Measurements from ENCODE around the gene EVC2. TPM values are rescaled to one million over a fixed set of nuclear protein-coding genes. Genes with fewer than 3 reads are reported as not detected.

EVC2 gene
- total and polyA plus RNA-seq, 9 of the 15 experiments (the other 6 are each of a cell fraction or from before 2014, with no cell fraction given), result 0.03 to 0.55 (median 0.38) TPM; not detected in 1

GRCh38 chr4:5722328-5722727, 14.0 kb upstream of the EVC2 start:
- no peak overlapping the region for H3K4me3 ChIP-seq
- no peaks in the 10 kb centered on the region for H3K4me1 ChIP-seq (replicated peaks in 1 of 2; ENCODE audit: control insufficient read depth in 2 of 2, insufficient read depth in 2 of 2, low read length in 2 of 2)
- intact Hi-C loops (cut with micrococcal nuclease), result no loop called here
- no TSS peak for BruUV-seq (replicated peaks)
- FAIRE-seq, result no peak
- no peaks in the 10 kb centered on the region for H3K9me1 ChIP-seq (ENCODE audit: control insufficient read depth, insufficient read depth, low read length)
- TF ChIP-seq, protein P1, sequence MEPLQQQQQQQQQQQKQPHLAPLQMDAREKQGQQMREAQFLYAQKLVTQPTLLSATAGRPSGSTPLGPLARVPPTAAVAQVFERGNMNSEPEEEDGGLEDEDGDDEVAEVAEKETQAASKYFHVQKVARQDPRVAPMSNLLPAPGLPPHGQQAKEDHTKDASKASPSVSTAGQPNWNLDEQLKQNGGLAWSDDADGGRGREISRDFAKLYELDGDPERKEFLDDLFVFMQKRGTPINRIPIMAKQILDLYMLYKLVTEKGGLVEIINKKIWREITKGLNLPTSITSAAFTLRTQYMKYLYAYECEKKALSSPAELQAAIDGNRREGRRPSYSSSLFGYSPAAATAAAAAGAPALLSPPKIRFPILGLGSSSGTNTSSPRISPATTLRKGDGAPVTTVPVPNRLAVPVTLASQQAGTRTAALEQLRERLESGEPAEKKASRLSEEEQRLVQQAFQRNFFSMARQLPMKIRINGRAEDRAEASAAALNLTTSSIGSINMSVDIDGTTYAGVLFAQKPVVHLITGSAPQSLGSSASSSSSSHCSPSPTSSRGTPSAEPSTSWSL (CRISPR knock-in tag; IDR thresholded peaks at IDR 0.05; ENCODE audit: borderline replicate concordance), result no peak
- no peak for TF ChIP-seq ZNF511 (CRISPR knock-in tag; IDR thresholded peaks at IDR 0.05)
- no peak for TF ChIP-seq ZNF75A (CRISPR knock-in tag; IDR thresholded peaks at IDR 0.05)
- TF ChIP-seq ZEB2 (IDR thresholded peaks at IDR 0.05), result no peak
- TF ChIP-seq CGGBP1 (CRISPR knock-in tag; IDR thresholded peaks at IDR 0.05), result no peak
- TF ChIP-seq SNAPC5 (CRISPR knock-in tag; IDR thresholded peaks at IDR 0.05), result no peak
- TF ChIP-seq RBM17 (IDR thresholded peaks at IDR 0.05; ENCODE audit: borderline replicate concordance, low read depth, low read length), result no peak
- TF ChIP-seq DACH1 (IDR thresholded peaks at IDR 0.05; ENCODE audit: partially characterized antibody), result no peak
- TF ChIP-seq SIX5 (IDR thresholded peaks at IDR 0.05; ENCODE audit: borderline replicate concordance in 1 of 2, insufficient read depth in 1 of 2, low read depth in 1 of 2, low read length in 2 of 2), result no peak
- TF ChIP-seq MAFG (tag; conservative IDR thresholded peaks at IDR 0.05), result no peak
- TF ChIP-seq ARID3A (IDR thresholded peaks at IDR 0.05; ENCODE audit: borderline replicate concordance, low read depth, low read length), result no peak
- TF ChIP-seq BCL6 (CRISPR knock-in tag; IDR thresholded peaks at IDR 0.05), result no peak
- TF ChIP-seq CREB1 (IDR thresholded peaks at IDR 0.05), result no peak
- no peak for TF ChIP-seq CREB1 (CRISPR knock-in tag; IDR thresholded peaks at IDR 0.05)
- no peak for TF ChIP-seq PTTG1 (tag; IDR thresholded peaks at IDR 0.05; ENCODE audit: low read depth)
- TF ChIP-seq MEF2A (IDR thresholded peaks at IDR 0.05; ENCODE audit: control insufficient read depth, low read depth, low read length), result no peak
- TF ChIP-seq MXI1 (IDR thresholded peaks at IDR 0.05; ENCODE audit: low read depth, low read length), result no peak
- TF ChIP-seq ZNF57 (CRISPR knock-in tag; IDR thresholded peaks at IDR 0.05), result no peak
- H3K9me3 ChIP-seq (replicated peaks; ENCODE audit: control insufficient read depth, insufficient read depth, low read depth, low read length), result no peaks in the 10 kb centered on the region
- no peak overlapping the region for H2AFZ ChIP-seq (ENCODE audit: low read depth, low read length)
- no peak for DNase-seq (ENCODE audit: extremely low read depth in 1 of 4, low spot score in 3 of 4)
- 5% methylated on average over 4 of the region's 4 CpGs for WGBS (ENCODE audit: insufficient coverage, low coverage, missing lambda C conversion rate)
- ChIA-PET POLR2A (interaction anchor here (1.0 kb wide), 1 partner anchor 13 kb away, joined by 3 read pairs; no protein-coding TSS in a partner anchor), CTCF (ENCODE audit: low intra/inter-chr PET ratio) (no interaction called here)
- no peaks in the 10 kb centered on the region for H4K20me1 ChIP-seq (replicated peaks; ENCODE audit: control insufficient read depth, insufficient read depth, low read length)
- ATAC-seq, result no peak
- no peak overlapping the region for H3K9ac ChIP-seq (ENCODE audit: insufficient read depth in 1 of 2, low read depth in 2 of 2, low read length in 2 of 2)
- no peak overlapping the region for H3K4me2 ChIP-seq (ENCODE audit: insufficient read depth, low read length)
- in situ Hi-C loops (cut with MboI), result no loop called here
- H3K36me3 ChIP-seq (ENCODE audit: control insufficient read depth, insufficient read depth, low read length), result no peaks in the 10 kb centered on the region
- no peak overlapping the region for H3K27ac ChIP-seq (ENCODE audit: extremely low read depth, low read depth, low read length)
- H3K79me2 ChIP-seq (ENCODE audit: control insufficient read depth, insufficient read depth, low read length), result no peaks in the 10 kb centered on the region
- no peaks in the 10 kb centered on the region for H3K27me3 ChIP-seq (ENCODE audit: control insufficient read depth in 2 of 2, insufficient read depth in 2 of 2, low read length in 2 of 2)
